Activated naive CD4-positive, alpha-beta T cell (primary cell): ENCODE measurements around the gene SLC12A7.
"Not testable (repeated sequence)": the region's sequence is repeated elsewhere in the genome, so short reads cannot be mapped to it uniquely, and the experiment has no call there.

Experiments
- DNase-seq, 4 experiments: peaks; one replicate each; lab custom pipeline; 2025; lab: John Stamatoyannopoulos, UW

SLC12A7 gene

GRCh38 chr5:1140818-1141189 lies 28.9 kb upstream of the SLC12A7 start:
- no peak for DNase-seq

GRCh38 chr5:1140171-1140817 lies 28.4 kb upstream of the SLC12A7 start:
- peak; percentile 40 to 85 (median 78) for DNase-seq

- DNase-seq, result no peak
These were observed 27.7 kb upstream of the SLC12A7 start for GRCh38 chr5:1139331-1140170.

GRCh38 chr5:1138445-1139245 lies 26.8 kb upstream of the SLC12A7 start:
- DNase-seq, result no peak

- DNase-seq, result no peak
These were observed 25.9 kb upstream of the SLC12A7 start for GRCh38 chr5:1137567-1138444.

- DNase-seq, result no peak
These were observed 25.0 kb upstream of the SLC12A7 start for GRCh38 chr5:1136814-1137213.

GRCh38 chr5:1135696-1136525 lies 24.0 kb upstream of the SLC12A7 start:
- DNase-seq, result no peak

- DNase-seq, result no peak
These were observed 22.6 kb upstream of the SLC12A7 start for GRCh38 chr5:1134478-1134877.

GRCh38 chr5:1133510-1134201 lies 21.8 kb upstream of the SLC12A7 start:
- no peak for DNase-seq

GRCh38 chr5:1133108-1133507 lies 21.2 kb upstream of the SLC12A7 start:
- no peak for DNase-seq

- no peak for DNase-seq
These were observed 20.7 kb upstream of the SLC12A7 start for GRCh38 chr5:1132570-1132969.

- DNase-seq, result no peak
These were observed 19.9 kb upstream of the SLC12A7 start for GRCh38 chr5:1131726-1132125.

GRCh38 chr5:1131191-1131621 lies 19.3 kb upstream of the SLC12A7 start:
- DNase-seq, result no peak

GRCh38 chr5:1130218-1130946 lies 18.5 kb upstream of the SLC12A7 start:
- DNase-seq, result no peak

- DNase-seq, result no peak
These were observed 17.8 kb upstream of the SLC12A7 start for GRCh38 chr5:1129711-1130055.

- DNase-seq, result no peak
These were observed 17.3 kb upstream of the SLC12A7 start for GRCh38 chr5:1128977-1129710.

GRCh38 chr5:1127959-1128785 lies 16.3 kb upstream of the SLC12A7 start:
- no peak for DNase-seq

- DNase-seq, result not testable (repeated sequence)
These were observed 13.8 kb upstream of the SLC12A7 start for GRCh38 chr5:1125695-1126094.
